NB4 (cell line): ENCODE data around the gene GALC.

Experiments
- DNase-seq: peaks from one replicate; pipeline ENCODE4 v3.0.0; 2010; ENCODE audit warnings: low read depth
- H3K4me3 ChIP-seq: one replicate; pipeline ENCODE4 v1.5.1; 2011; ENCODE audit warnings: mild to moderate bottlenecking, low read depth, low read length, moderate library complexity
- CTCF ChIP-seq: IDR thresholded peaks from one replicate; pipeline ENCODE4 v1.5.1; 2012; ENCODE audit warnings: low read depth, low read length
- MAX ChIP-seq: IDR thresholded peaks from 2 replicates; pipeline ENCODE4 v1.6.1; 2011; ENCODE audit warnings: low read depth, low read length
- MYC ChIP-seq: IDR thresholded peaks from 2 replicates; pipeline ENCODE4 v1.6.1; 2011; ENCODE audit warnings: low read depth, low read length
- POLR2A ChIP-seq: IDR thresholded peaks from 2 replicates; pipeline ENCODE4 v1.6.1; 2011; ENCODE audit warnings: mild to moderate bottlenecking; ENCODE audit not compliant: insufficient read length; ENCODE audit errors: extremely low read depth

GALC gene

DNA sequence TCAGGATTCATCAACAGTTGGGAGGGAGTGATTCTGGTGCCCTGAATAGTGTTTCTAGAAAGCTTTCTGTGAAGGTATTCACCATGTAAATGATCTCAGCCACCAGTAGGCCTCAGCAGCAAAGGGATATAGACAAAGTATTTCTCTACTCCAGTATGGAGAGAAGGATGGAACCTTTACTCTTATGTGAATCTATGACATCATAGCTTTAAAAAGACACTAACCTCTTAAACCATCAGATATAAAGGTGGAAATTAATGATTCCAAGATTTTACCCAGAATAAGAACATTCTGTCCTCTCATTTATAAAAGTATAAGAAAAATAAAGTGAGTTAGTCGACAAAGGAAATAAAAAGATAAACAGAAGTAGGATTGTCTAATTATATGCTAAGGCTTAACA, 16.5 kb upstream of the GALC start:
- TF ChIP-seq MYC (no peak), CTCF (no peak), POLR2A (no peak), MAX (no peak)
- no peak for DNase-seq
- no peak overlapping the region for H3K4me3 ChIP-seq

GRCh38 chr14:88008039-88008742, 15.2 kb upstream of the GALC start:
- H3K4me3 ChIP-seq, result no peak overlapping the region
- TF ChIP-seq POLR2A, result no peak
- TF ChIP-seq CTCF, result no peak
- no peak for TF ChIP-seq MYC
- TF ChIP-seq MAX, result no peak
- no peak for DNase-seq

GRCh38 chr14:88007608-88008007, 14.6 kb upstream of the GALC start:
- H3K4me3 ChIP-seq, result no peak overlapping the region
- TF ChIP-seq POLR2A (no peak), MAX (no peak), CTCF (no peak), MYC (no peak)
- DNase-seq, result no peak

DNA sequence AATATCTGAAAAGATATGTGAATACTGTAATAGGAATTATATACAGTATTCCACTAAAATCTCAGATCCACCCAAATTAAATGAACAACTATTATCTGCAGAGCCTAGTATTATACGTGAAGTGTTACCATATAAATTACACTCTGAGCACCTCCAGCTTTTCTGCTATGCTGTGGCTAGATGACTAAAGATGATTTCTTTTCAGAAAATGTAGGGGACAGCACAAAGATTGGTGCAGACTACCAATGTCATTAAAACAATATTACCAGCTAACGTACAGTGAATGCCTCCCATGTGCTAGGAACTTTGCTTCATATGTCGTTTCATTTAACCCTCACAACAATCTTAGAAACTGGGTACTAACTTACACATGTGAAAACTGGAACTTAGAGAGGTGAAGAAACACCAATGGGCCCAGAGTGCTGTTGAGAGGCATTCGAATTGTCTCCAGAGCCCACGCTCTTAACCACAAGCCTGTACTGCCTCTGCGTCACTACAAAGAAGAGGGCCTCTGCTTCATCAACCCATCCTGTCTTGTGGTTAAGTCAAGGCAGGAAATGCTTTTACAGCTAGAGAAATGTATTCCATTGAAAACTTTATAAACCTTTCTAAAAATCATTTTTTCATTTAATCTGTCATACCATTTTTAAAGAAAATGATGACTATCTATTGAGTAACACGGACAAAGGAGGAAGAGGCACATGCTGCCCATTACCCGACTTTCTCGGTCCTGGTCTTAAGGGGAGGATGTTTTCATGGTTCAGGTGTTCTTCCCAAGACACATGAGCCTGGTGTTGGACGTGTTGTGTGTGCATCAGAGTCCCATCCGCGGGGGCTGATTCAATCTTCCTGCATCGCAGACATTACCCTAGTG, 13.2 kb upstream of the GALC start:
- no peak overlapping the region for H3K4me3 ChIP-seq
- TF ChIP-seq MYC (no peak), POLR2A (no peak), CTCF (no peak), MAX (no peak)
- peak; percentile 76 for DNase-seq

- TF ChIP-seq CTCF (no peak), MYC (no peak), MAX (no peak), POLR2A (no peak)
- no peak within 1 kb of the TSS for H3K4me3 ChIP-seq
- peak; percentile 53 for DNase-seq
These were observed 12.1 kb upstream of the GALC start, which contains the start of gene GPR65 for GRCh38 chr14:88005050-88005481. GPR65 (plus strand) TSS chr14:88005135; CDS start chr14:88010848, 5,713 bp downstream.
